HG03442 (cell line): Measurements from ENCODE around the gene PCP4.
A peak's percentile ranks its signal among the peaks of the same experiment; 100 is the strongest.

Experiments
- ATAC-seq: cut with Tn5 transposase; IDR thresholded peaks from one replicate; pipeline ENCODE4 v1.9.1; 2021; ENCODE audit warnings: mild to moderate bottlenecking, moderate library complexity; ENCODE audit not compliant: unreplicated experiment

The PCP4 gene

GRCh38 chr21:39867198-39867650, at the start of gene PCP4:
TSS of gene PCP4 (plus strand) at chr21:39867438. CDS start at chr21:39867502, 64 bp downstream.
- ATAC-seq: peak; percentile 50

GRCh38 chr21:39818557-39818956, 48.7 kb upstream of the PCP4 start:
- ATAC-seq: no peak

- no peak for ATAC-seq
These were observed 45.2 kb upstream of the PCP4 start for GRCh38 chr21:39822042-39822441.

- ATAC-seq: no peak
These were observed 42.0 kb upstream of the PCP4 start for GRCh38 chr21:39825250-39825649.

- no peak for ATAC-seq
These were observed 32.7 kb upstream of the PCP4 start for GRCh38 chr21:39834543-39834942.

GRCh38 chr21:39837861-39838359, 29.3 kb upstream of the PCP4 start:
- ATAC-seq: no peak

- ATAC-seq: no peak
These were observed 26.7 kb upstream of the PCP4 start for GRCh38 chr21:39840373-39841097.

GRCh38 chr21:39842741-39843459, 24.3 kb upstream of the PCP4 start:
- ATAC-seq: no peak

GRCh38 chr21:39843483-39843882, 23.8 kb upstream of the PCP4 start:
- ATAC-seq: no peak

GRCh38 chr21:39843916-39844315, 23.3 kb upstream of the PCP4 start:
- ATAC-seq: no peak

GRCh38 chr21:39845571-39846130, 21.6 kb upstream of the PCP4 start:
- no peak for ATAC-seq

GRCh38 chr21:39847877-39848276, 19.4 kb upstream of the PCP4 start:
- ATAC-seq: no peak

GRCh38 chr21:39849014-39849655, 18.1 kb upstream of the PCP4 start:
- ATAC-seq: no peak

- no peak for ATAC-seq
These were observed 16.9 kb upstream of the PCP4 start for GRCh38 chr21:39850333-39850732.

- ATAC-seq: no peak
These were observed 16.1 kb upstream of the PCP4 start for GRCh38 chr21:39851002-39851618.

GRCh38 chr21:39852021-39852721, 15.1 kb upstream of the PCP4 start:
- ATAC-seq: no peak

GRCh38 chr21:39852726-39853500, 14.3 kb upstream of the PCP4 start:
- ATAC-seq: no peak

- no peak for ATAC-seq
These were observed 12.7 kb upstream of the PCP4 start for GRCh38 chr21:39854572-39854971.

GRCh38 chr21:39855595-39855994, 11.6 kb upstream of the PCP4 start:
- no peak for ATAC-seq
